IPS-11a (cell line): Measurements from ENCODE around the gene ZBTB3.
"Not testable (repeated sequence)": the region's sequence is repeated elsewhere in the genome, so short reads cannot be mapped to it uniquely, and the experiment has no call there.

ENCODE experiments used
- H3K4me3 ChIP-seq: one replicate; pipeline ENCODE4 v1.5.1; 2013; ENCODE audit warnings: low read depth, low read length, control low read depth

The ZBTB3 gene

DNA sequence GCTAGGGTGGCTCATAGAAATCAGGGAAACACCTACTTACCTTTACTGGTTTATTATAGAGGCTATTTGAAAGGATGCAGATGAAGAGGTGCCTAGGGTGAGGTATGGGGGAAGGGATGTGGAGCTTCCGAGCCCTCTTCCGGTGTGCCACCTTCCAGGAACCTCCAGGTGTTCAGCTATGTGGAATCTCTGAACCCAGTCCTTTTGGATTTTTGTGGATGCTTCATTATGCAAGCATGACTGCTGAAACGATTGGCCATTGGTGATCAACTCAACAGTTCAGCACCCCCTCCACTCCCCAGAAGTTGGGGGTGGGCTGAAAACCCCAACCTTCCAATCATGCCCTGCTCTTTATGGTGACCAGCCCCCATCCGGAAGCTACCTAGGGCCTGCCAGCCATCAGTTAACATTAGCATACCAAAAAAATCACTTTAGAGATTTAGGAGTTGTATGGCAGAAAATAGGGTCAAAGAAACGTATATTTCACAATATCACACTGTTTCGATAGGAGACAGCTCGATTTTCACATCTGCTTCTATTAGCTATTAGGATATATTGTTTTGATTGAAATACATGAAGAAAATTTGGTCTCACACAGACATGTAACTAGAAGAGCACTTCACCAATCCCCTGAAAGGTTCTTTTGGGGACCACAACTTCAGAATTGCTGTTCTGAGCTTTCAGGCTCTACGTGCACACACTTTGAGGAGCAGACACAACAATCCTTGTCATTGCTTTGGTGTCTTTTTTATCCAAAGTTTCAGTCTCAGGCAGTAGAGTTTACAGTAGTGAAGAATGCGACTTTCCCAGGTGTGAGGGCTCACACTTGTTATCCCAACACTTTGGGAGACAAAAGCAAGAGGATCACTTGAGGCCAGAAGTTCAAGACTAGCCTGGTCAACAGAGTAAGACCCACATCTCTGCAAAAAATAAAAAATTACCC is 4.2 kb upstream of the ZBTB3 start:
- H3K4me3 ChIP-seq = peak overlapping the region; percentile 54

- no peak overlapping the region for H3K4me3 ChIP-seq
These were observed 1.2 kb upstream of the ZBTB3 start for GRCh38 chr11:62755086-62755615.

GRCh38 chr11:62752994-62753735 is 795 bp downstream of the ZBTB3 start:
- no peak overlapping the region for H3K4me3 ChIP-seq

DNA sequence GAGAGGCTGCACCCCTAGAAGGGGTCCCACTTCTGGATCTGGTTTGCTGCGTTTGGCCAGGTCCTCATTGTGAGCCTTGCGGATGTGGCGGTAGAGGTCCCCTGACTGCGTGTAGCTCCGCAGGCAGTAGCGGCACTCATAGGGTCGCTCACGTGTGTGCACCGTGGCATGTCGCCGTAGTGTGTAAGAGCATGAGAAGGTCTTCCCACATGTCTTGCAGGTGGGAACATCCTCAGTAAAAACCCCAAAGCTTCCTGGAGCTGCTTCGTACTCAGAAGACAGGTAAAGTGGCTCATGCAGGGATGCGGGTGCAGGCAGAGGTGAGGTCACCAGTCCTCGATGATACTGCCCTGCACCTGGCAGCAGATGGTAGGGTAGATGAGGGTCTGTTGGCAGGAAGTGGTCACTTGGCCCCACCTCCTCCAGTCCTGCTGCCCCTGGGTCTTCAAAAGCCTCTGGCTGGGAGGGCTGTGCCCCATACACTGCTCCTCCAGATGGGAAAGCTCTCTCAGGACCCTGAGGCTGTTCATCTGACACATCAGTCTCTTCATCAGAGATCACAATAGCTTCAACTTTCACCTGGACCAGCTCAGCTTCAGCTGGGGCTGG is 1.7 kb downstream of the ZBTB3 start:
- H3K4me3 ChIP-seq = no peak overlapping the region

DNA sequence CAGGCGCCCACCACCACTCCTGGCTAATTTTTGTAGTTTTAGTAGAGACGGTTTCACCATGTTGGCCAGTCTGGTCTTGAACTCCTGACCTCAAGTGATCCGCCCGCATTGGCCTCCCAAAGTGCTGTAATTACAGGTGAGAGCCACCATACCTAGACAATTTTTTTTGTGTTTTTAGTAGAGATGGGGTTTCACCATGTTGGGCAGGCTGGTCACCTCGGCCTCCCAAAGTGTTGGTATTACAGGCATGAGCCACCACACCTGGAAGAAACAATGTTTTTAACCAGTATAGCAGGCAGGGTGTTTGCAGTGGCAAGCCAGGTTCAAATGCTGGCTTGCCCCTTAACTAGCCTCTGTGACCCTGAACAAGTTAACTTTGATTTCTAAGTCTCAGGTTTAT is 4.0 kb downstream of the ZBTB3 start:
- H3K4me3 ChIP-seq = not testable (repeated sequence)

DNA sequence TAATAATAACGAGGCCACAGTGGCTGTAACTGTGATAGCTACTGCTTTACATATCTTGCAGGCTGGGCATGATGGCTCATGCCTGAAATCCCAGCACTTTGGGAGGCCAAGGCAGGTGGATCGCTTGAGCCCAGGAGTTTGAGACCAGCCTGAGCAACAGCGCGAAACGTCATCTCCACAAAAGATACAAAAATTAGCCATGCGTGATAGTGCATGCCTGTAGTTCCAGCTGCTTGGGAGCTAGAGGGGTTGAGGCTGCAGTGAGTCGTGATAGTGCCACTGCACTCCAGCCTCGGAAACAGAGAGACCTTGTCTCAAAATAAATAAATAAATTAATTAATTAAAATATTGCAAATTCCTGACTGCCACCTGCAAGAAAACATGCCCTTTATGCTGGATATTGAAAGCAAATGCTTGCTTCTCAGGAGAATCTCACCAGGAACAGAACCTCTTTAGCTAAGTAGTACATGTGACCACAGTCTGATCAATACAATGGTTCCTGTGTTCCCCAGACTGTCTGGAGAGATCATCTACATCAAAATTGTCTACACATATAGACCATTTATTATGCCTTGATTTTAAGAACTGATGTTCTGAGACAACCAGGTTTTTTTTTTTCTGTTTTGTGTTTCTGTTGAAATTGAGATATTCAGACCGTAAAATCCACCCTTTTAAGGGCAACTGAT is 6.3 kb downstream of the ZBTB3 start:
- H3K4me3 ChIP-seq = no peak overlapping the region

DNA sequence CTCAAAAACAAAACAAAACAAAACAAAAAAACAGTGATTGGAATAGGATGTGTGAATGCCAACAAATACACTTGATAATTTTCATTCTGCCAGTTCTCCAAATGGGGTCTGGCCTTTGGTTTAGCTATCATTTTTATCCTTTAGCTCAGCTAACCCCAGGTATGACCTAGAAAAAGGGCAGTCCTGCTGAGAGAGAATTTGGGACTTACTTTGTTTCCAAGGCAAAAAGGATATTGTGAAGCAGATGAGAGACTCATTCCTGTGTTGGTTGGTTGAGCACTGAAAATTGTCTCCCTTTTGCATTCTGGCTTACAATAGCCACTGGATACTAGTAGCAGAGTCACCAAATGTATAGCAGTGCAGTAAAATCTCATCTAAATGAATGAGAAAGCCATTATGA is 16.8 kb downstream of the ZBTB3 start:
- no peak overlapping the region for H3K4me3 ChIP-seq

GRCh38 chr11:62732830-62733229 is 21.1 kb downstream of the ZBTB3 start:
- H3K4me3 ChIP-seq = no peak overlapping the region

DNA sequence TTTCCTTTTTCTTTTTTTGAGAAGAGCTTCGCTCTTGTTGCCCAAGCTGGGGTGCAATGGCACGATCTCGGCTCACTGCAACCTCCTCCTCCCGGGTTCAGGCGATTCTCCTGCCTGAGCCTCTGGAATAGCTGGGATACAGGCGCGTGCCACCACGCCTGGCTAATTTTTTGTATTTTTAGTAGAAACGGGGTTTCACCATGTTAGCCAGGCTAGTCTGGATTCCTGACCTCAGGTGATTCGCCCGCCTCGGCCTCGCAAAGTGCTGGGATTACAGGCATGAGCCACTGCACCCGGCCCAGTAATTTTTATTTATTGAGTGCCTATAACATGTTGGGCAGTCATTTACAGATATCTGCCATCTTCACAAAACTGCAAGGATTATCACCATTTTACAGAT is 23.9 kb downstream of the ZBTB3 start:
- not testable (repeated sequence) for H3K4me3 ChIP-seq

GRCh38 chr11:62728171-62728988 is 25.6 kb downstream of the ZBTB3 start, which contains the start of gene TTC9C:
TSS of gene TTC9C (plus strand) at chr11:62728486. CDS start at chr11:62728849, 363 bp downstream.
- H3K4me3 ChIP-seq = peak within 1 kb of the TSS; percentile 97

DNA sequence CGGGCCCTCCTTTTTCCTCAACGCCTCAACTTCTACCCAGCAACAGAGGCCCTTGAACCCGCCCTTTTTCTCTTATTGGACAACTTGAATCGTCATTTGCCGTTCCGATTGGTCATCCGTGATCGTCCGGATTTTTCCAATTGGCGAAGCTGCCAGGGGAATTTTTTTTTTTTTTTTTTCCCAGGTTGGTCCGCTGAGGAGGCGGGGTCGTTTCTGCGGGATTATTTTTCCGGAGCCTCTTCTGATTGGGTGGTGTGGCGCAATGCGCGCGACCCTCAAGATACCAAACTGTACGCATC is 26.1 kb downstream of the ZBTB3 start:
- peak overlapping the region; percentile 97 for H3K4me3 ChIP-seq

- peak within 1 kb of the TSS; percentile 97 for H3K4me3 ChIP-seq
These were observed 26.6 kb downstream of the ZBTB3 start, which contains the start of gene HNRNPUL2 for GRCh38 chr11:62727165-62727871. TSS of gene HNRNPUL2 (minus strand) at chr11:62727457. CDS start at chr11:62727156, 301 bp downstream.

DNA sequence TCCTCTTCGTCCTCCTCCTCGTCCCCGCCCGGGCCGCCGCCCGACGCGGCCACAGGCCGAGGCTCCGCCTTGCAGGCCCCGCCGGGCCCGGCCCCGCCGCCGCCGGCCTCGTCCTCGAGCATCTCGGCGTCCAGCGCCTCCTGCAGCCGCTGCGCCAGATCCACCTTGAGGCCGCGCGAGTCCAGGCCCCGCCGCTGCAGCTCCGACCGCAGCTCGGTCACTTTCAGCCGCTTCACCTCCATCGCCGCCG is 27.1 kb downstream of the ZBTB3 start:
- H3K4me3 ChIP-seq = peak overlapping the region; percentile 97

DNA sequence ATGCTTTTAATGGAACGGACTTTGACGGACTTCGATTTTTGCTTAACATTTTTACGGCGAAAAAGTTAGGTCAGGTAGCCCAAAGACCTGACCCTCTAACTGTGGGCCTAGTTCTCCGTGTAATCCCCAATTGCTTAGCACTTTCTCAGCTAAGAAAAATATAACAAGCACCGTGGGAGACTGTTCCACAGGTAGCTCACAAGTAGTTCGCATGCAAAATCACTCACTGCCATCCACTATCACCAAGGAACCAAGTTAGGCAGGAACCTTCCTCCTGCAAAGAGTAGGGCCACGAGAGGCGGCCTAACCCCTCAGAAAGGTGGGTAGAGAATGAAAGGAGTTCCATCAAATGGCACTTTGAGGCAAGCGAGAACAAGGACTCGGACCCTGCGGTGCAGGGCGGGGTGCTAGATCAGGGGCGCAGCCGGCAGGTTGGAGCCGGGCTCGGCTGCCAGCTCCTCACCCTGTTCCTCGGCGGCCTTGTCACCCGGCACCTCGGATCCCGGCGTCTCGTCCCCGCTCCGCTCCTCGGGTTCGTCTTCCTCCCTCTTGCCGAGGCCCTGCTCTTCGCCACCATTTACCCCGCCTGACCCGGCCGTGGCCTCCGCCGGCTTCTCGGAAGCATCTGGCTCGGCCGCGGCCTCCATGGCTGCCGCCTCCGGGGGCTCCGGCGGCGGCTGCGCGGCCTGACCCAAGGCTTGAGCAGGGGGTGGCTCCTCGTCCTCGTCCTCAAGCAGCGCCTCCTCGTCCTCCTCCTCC is 27.6 kb downstream of the ZBTB3 start:
- peak overlapping the region; percentile 97 for H3K4me3 ChIP-seq

- H3K4me3 ChIP-seq = peak overlapping the region; percentile 97
These were observed 28.3 kb downstream of the ZBTB3 start for GRCh38 chr11:62725646-62726045.

GRCh38 chr11:62724171-62724570 is 29.8 kb downstream of the ZBTB3 start:
- H3K4me3 ChIP-seq = no peak overlapping the region

GRCh38 chr11:62721994-62722393 is 32.0 kb downstream of the ZBTB3 start:
- H3K4me3 ChIP-seq = no peak overlapping the region

GRCh38 chr11:62719302-62719978 is 34.5 kb downstream of the ZBTB3 start:
- H3K4me3 ChIP-seq = no peak overlapping the region
